Urothelium cell line (cell line): ENCODE data around the gene KRT16.

Experiments used
- DNase-seq: peaks from one replicate; pipeline ENCODE4 v3.0.0; 2011; ENCODE audit warnings: low spot score, mixed read lengths
- FAIRE-seq: peaks from 2 replicates; lab custom pipeline; 2011; peaks lifted over from hg19 to GRCh38; lab: Jason Lieb, UNC

The KRT16 gene

GRCh38 chr17:41563607-41564170 is 48.9 kb downstream of the KRT16 start:
- FAIRE-seq (no peak), DNase-seq (no peak)

- DNase-seq, result no peak
- FAIRE-seq, result no peak
Measured at GRCh38 chr17:41561554-41561953, 51.0 kb downstream of the KRT16 start.
